GM19328 (cell line): ENCODE measurements around the gene KCNIP4.

Experiments used
- ATAC-seq: cut with Tn5 transposase; IDR thresholded peaks from one replicate; pipeline ENCODE4 v1.9.1; 2021; ENCODE audit warnings: mild to moderate bottlenecking, moderate library complexity; ENCODE audit not compliant: unreplicated experiment

The KCNIP4 gene

GRCh38 chr4:21209860-21210259, 738.7 kb downstream of the KCNIP4 start:
- no peak for ATAC-seq

- ATAC-seq, result no peak
These were observed 742.6 kb downstream of the KCNIP4 start for GRCh38 chr4:21205821-21206531.

GRCh38 chr4:21203416-21203815, 745.2 kb downstream of the KCNIP4 start:
- no peak for ATAC-seq

- ATAC-seq, result no peak
These were observed 745.6 kb downstream of the KCNIP4 start for GRCh38 chr4:21202959-21203358.

GRCh38 chr4:21198683-21199082, 749.9 kb downstream of the KCNIP4 start:
- no peak for ATAC-seq

GRCh38 chr4:21195682-21196081, 752.9 kb downstream of the KCNIP4 start:
- no peak for ATAC-seq

GRCh38 chr4:21192367-21192766, 756.2 kb downstream of the KCNIP4 start:
- no peak for ATAC-seq

- no peak for ATAC-seq
These were observed 757.3 kb downstream of the KCNIP4 start for GRCh38 chr4:21191317-21191716.

- ATAC-seq, result no peak
These were observed 763.8 kb downstream of the KCNIP4 start for GRCh38 chr4:21184788-21185187.

- no peak for ATAC-seq
These were observed 766.9 kb downstream of the KCNIP4 start for GRCh38 chr4:21181716-21182115.

- ATAC-seq, result no peak
These were observed 770.7 kb downstream of the KCNIP4 start for GRCh38 chr4:21177871-21178270.

GRCh38 chr4:21177092-21177491, 771.5 kb downstream of the KCNIP4 start:
- ATAC-seq, result no peak

- ATAC-seq, result no peak
These were observed 780.9 kb downstream of the KCNIP4 start for GRCh38 chr4:21167711-21168110.

GRCh38 chr4:21155367-21155766, 793.2 kb downstream of the KCNIP4 start:
- no peak for ATAC-seq

GRCh38 chr4:21139327-21139726, 809.2 kb downstream of the KCNIP4 start:
- no peak for ATAC-seq

- ATAC-seq, result no peak
These were observed 812.4 kb downstream of the KCNIP4 start for GRCh38 chr4:21136051-21136630.

GRCh38 chr4:21134994-21135393, 813.6 kb downstream of the KCNIP4 start:
- ATAC-seq, result no peak

GRCh38 chr4:21130606-21131005, 818.0 kb downstream of the KCNIP4 start:
- ATAC-seq, result no peak

- no peak for ATAC-seq
These were observed 822.5 kb downstream of the KCNIP4 start for GRCh38 chr4:21126014-21126512.

GRCh38 chr4:21118301-21118700, 830.3 kb downstream of the KCNIP4 start:
- no peak for ATAC-seq

GRCh38 chr4:21117541-21118180, 830.9 kb downstream of the KCNIP4 start:
- no peak for ATAC-seq
